SK-N-SH (cell line): Measurements from ENCODE around the gene RUVBL2. TPM values are rescaled to one million over a fixed set of nuclear protein-coding genes. Genes with fewer than 3 reads are reported as not detected.

ENCODE experiments used
- CTCF ChIA-PET: fragments of 300-600, 350-600 bp; formaldehyde crosslinking; extraction: SDS; loops from one replicate; lab custom pipeline; 2021; lab: Yijun Ruan, JAX
- POLR2A ChIA-PET: fragments of 350-600 bp; sonication (Branson Sonifier 250); formaldehyde crosslinking; extraction: SDS; loops from one replicate; lab custom pipeline; 2020; ENCODE audit warnings: antibody characterized with exemption, inconsistent platforms; lab: Yijun Ruan, JAX
- DNase-seq: peaks from one replicate; pipeline ENCODE4 v3.0.0; 2012
- H2AFZ ChIP-seq: fragments of 200-600 bp; sonication (generic); 2 replicates; pipeline ENCODE4 v1.8.1; 2016; ENCODE audit warnings: antibody characterized with exemption, mild to moderate bottlenecking, low read depth
- H3F3A ChIP-seq: fragments of 200-600 bp; sonication (generic); replicated peaks from 2 replicates; pipeline ENCODE3; 2016; ENCODE audit warnings: antibody characterized with exemption, mild to moderate bottlenecking; ENCODE audit not compliant: insufficient read depth
- H3K27ac ChIP-seq, 2 experiments: fragments of 200-500 bp in 1 of 2; fragments of 200-600 bp in 1 of 2; sonication (Bioruptor generic) in 1 of 2; sonication (generic), shearing (Covaris generic) in 1 of 2; 2 replicates each; pipeline versions ENCODE4 v1.5.1 to v1.6.1; 2014 to 2016; ENCODE audit warnings: low read depth in 2 of 2, inconsistent platforms in 1 of 2, low read length in 1 of 2, mild to moderate bottlenecking in 1 of 2, mixed read lengths in 1 of 2
- H3K27me3 ChIP-seq: fragments of 200-600 bp; sonication (generic), shearing (Covaris generic); 2 replicates; pipeline ENCODE4 v1.6.1; 2016; ENCODE audit warnings: mixed run types; ENCODE audit not compliant: insufficient read depth
- H3K36me3 ChIP-seq, 2 experiments: fragments of 200-500 bp in 1 of 2; fragments of 200-600 bp in 1 of 2; sonication (Bioruptor generic) in 1 of 2; sonication (generic) in 1 of 2; replicated peaks in 1 of 2; 2 replicates each; pipeline versions ENCODE3 to v1.5.1; 2014 to 2016; ENCODE audit warnings: low read length in 1 of 2, mild to moderate bottlenecking in 1 of 2; ENCODE audit not compliant: insufficient read depth in 2 of 2, control insufficient read depth in 1 of 2
- H3K4me1 ChIP-seq, 2 experiments: fragments of 200-500 bp in 1 of 2; fragments of 200-600 bp in 1 of 2; sonication (Bioruptor generic) in 1 of 2; sonication (generic), shearing (Covaris generic) in 1 of 2; 2 replicates each; pipeline versions ENCODE4 v1.5.1 to v1.6.1; 2014 to 2016; ENCODE audit warnings: low read depth in 1 of 2, low read length in 1 of 2, mixed run types in 1 of 2; ENCODE audit not compliant: insufficient read depth in 2 of 2, control insufficient read depth in 1 of 2
- H3K4me2 ChIP-seq: fragments of 200-600 bp; sonication (generic), shearing (Covaris generic); 2 replicates; pipeline ENCODE4 v1.6.1; 2017; ENCODE audit warnings: mixed run types
- H3K4me3 ChIP-seq, 2 experiments: fragments of 200-500 bp in 1 of 2; fragments of 200-600 bp in 1 of 2; sonication (Bioruptor generic) in 1 of 2; sonication (generic), shearing (Covaris generic) in 1 of 2; 2 replicates each; pipeline versions ENCODE4 v1.5.1 to v1.8.1; 2014 to 2016; ENCODE audit warnings: low read depth in 2 of 2, inconsistent platforms in 1 of 2, low read length in 1 of 2, mild to moderate bottlenecking in 1 of 2, mixed read lengths in 1 of 2, moderate library complexity in 1 of 2
- H3K79me2 ChIP-seq: fragments of 200-600 bp; sonication (generic); 2 replicates; pipeline ENCODE4 v1.8.1; 2017; ENCODE audit warnings: mild to moderate bottlenecking; ENCODE audit not compliant: insufficient read depth
- H3K9ac ChIP-seq: fragments of 200-600 bp; sonication (generic); 2 replicates; pipeline ENCODE4 v1.6.1; 2017; ENCODE audit warnings: mixed run types
- H3K9me2 ChIP-seq: fragments of 200-600 bp; sonication (generic); 2 replicates; pipeline ENCODE4 v1.6.1; 2017; ENCODE audit warnings: mixed run types
- H3K9me3 ChIP-seq: fragments of 200-600 bp; sonication (generic); 2 replicates; pipeline ENCODE4 v1.6.1; 2017; ENCODE audit warnings: mixed run types, mild to moderate bottlenecking, moderate library complexity
- H4K20me1 ChIP-seq: fragments of 200-600 bp; sonication (generic); 2 replicates; pipeline ENCODE4 v1.6.1; 2017; ENCODE audit warnings: mild to moderate bottlenecking, mixed run types; ENCODE audit not compliant: insufficient read depth
- ELF1 ChIP-seq: IDR thresholded peaks from 2 replicates; pipeline ENCODE4 v1.4.0; 2012
- FOSL2 ChIP-seq: IDR thresholded peaks from 2 replicates; pipeline ENCODE4 v1.4.0; 2012; ENCODE audit warnings: low read depth, mild to moderate bottlenecking, moderate library complexity, borderline replicate concordance
- FOXM1 ChIP-seq: IDR thresholded peaks from 2 replicates; pipeline ENCODE4 v1.4.0; 2012; ENCODE audit warnings: low read depth, mild to moderate bottlenecking
- IRF3 ChIP-seq: fragments of 150-350 bp; IDR thresholded peaks from 2 replicates; pipeline ENCODE4 v1.6.1; 2016; ENCODE audit warnings: mild to moderate bottlenecking, low read depth, low read length
- NFIC ChIP-seq: IDR thresholded peaks from 2 replicates; pipeline ENCODE4 v1.4.0; 2012; ENCODE audit warnings: borderline replicate concordance
- RCOR1 ChIP-seq: fragments of 150-350 bp; IDR thresholded peaks from 2 replicates; pipeline ENCODE4 v1.6.1; 2017; ENCODE audit warnings: antibody characterized with exemption, low read length
- REST ChIP-seq: IDR thresholded peaks from 2 replicates; pipeline ENCODE4 v1.6.1; 2012; ENCODE audit warnings: mild to moderate bottlenecking, low read depth, low read length, moderate library complexity
- SIN3A ChIP-seq: IDR thresholded peaks from 2 replicates; pipeline ENCODE4 v1.6.1; 2012; ENCODE audit warnings: low read depth, mild to moderate bottlenecking, low read length, moderate library complexity, borderline replicate concordance
- TAF1 ChIP-seq: IDR thresholded peaks from 2 replicates; pipeline ENCODE4 v1.6.1; 2012; ENCODE audit warnings: low read depth, mild to moderate bottlenecking, low read length, moderate library complexity, borderline replicate concordance
- TEAD4 ChIP-seq: IDR thresholded peaks from 2 replicates; pipeline ENCODE4 v1.4.0; 2012; ENCODE audit warnings: mild to moderate bottlenecking, borderline replicate concordance; ENCODE audit not compliant: insufficient read depth
- USF2 ChIP-seq: fragments of 150-350 bp; IDR thresholded peaks from 2 replicates; pipeline ENCODE4 v1.6.1; 2017; ENCODE audit warnings: antibody characterized with exemption, low read length, low read depth, borderline replicate concordance
- WGBS: methylation state at CpG from one replicate; pipeline ENCODE4 v1.1.6; 2017; ENCODE audit warnings: low lambda C conversion rate; 5-methylcytosine and 5-hydroxymethylcytosine counted together
- polyA plus RNA-seq, 3 experiments: library from polyadenylated mRNA; depleted of rRNA; stranded (reverse); fragments of >200 nt; gene quantifications; 2 replicates each; pipeline ENCODE4 v1.2.3, GENCODE V29; 2012

Gene RUVBL2
- polyA plus RNA-seq, 1 of the 3 experiments (the other 2 are of a cell fraction), result 459 TPM

- CTCF ChIA-PET, result interaction anchor here (0.9 kb wide), 1 partner anchor 13 kb away, joined by 4 read pairs; no protein-coding TSS in a partner anchor
- H3K4me1 ChIP-seq, result no peaks in the 10 kb centered on the region
- no peak overlapping the region for H2AFZ ChIP-seq
- no peaks in the 10 kb centered on the region for H3K36me3 ChIP-seq
- no peaks in the 10 kb centered on the region for H3F3A ChIP-seq
- H3K9me3 ChIP-seq, result no peaks in the 10 kb centered on the region
- POLR2A ChIA-PET, result no interaction called here
- H3K4me2 ChIP-seq, result no peak overlapping the region
- 63% methylated on average over 2 of the region's 2 CpGs for WGBS
- no peak overlapping the region for H3K4me3 ChIP-seq
- H3K27ac ChIP-seq, result no peak overlapping the region
- DNase-seq, result no peak
- no peaks in the 10 kb centered on the region for H3K9me2 ChIP-seq
- no peak overlapping the region for H3K9ac ChIP-seq
- H4K20me1 ChIP-seq, result no peaks in the 10 kb centered on the region
- no peaks in the 10 kb centered on the region for H3K27me3 ChIP-seq
- H3K79me2 ChIP-seq, result no peaks in the 10 kb centered on the region
- TF ChIP-seq SIN3A (no peak), REST (no peak)
- TF ChIP-seq, all 33 proteins: peak for 0
Observed at GRCh38 chr19:48945817-48946216, 47.9 kb upstream of the RUVBL2 start.

- Histone ChIP-seq H3K9me3 (no peaks in the 10 kb centered on the region), H4K20me1 (no peaks in the 10 kb centered on the region), H3K4me3 (no peak overlapping the region), H3K36me3 (no peaks in the 10 kb centered on the region), H3K79me2 (no peaks in the 10 kb centered on the region)
- 57% methylated on average over 4 of the region's 9 CpGs for WGBS
- POLR2A ChIA-PET, result no interaction called here
- CTCF ChIA-PET, result interaction anchor here (0.6 to 1.0 kb wide), 3 partner anchors 14 to 159 kb away, joined by 3 to 4 read pairs (median 3); no protein-coding TSS in a partner anchor
- no peak for TF ChIP-seq RCOR1
- no peak for TF ChIP-seq IRF3
- no peak for TF ChIP-seq FOXM1
- no peak for TF ChIP-seq USF2
- no peak for TF ChIP-seq TAF1
- TF ChIP-seq NFIC, result no peak
- no peak for TF ChIP-seq FOSL2
- no peak for TF ChIP-seq TEAD4
- TF ChIP-seq ELF1, result no peak
- TF ChIP-seq, all 33 proteins: peak for 0
- Histone ChIP-seq H3K9me2 (no peaks in the 10 kb centered on the region), H2AFZ (no peak overlapping the region), H3K9ac (no peak overlapping the region), H3K27me3 (no peaks in the 10 kb centered on the region), H3K4me2 (no peak overlapping the region), H3K27ac (no peak overlapping the region), H3F3A (no peaks in the 10 kb centered on the region), H3K4me1 (no peaks in the 10 kb centered on the region)
- DNase-seq, result no peak
Observed at GRCh38 chr19:48946463-48947257, 47.0 kb upstream of the RUVBL2 start.
